Left lung (tissue), 10 donors: Measurements from ENCODE around the gene STK11. TPM values are rescaled to one million over a fixed set of nuclear protein-coding genes. Genes with fewer than 3 reads are reported as not detected.

Experiments used
- ATAC-seq: fragments of 200-7000 bp; cut with Tn5 transposase; one replicate; pipeline ENCODE4 v1.9.1; 2020; ENCODE audit warnings: moderate library complexity
- DNase-seq, 4 donors: peaks; one replicate each; pipeline ENCODE4 v3.0.0-alpha.2; 2013 to 2020
- H3K27ac ChIP-seq, 2 donors: fragments of 200-600 bp; sonication (generic) in 1 of 2; one replicate each; pipeline versions ENCODE4 v1.5.0 to v1.8.0; 2020 to 2021
- H3K27me3 ChIP-seq, 2 donors: fragments of 200-600 bp; sonication (generic) in 1 of 2; one replicate each; pipeline versions ENCODE4 v1.5.0 to v1.8.0; 2020 to 2021
- H3K36me3 ChIP-seq, 2 donors: fragments of 200-600 bp; sonication (generic) in 1 of 2; one replicate each; pipeline versions ENCODE4 v1.5.0 to v1.8.0; 2020 to 2021
- H3K4me1 ChIP-seq, 2 donors: fragments of 200-600 bp; one replicate each; pipeline ENCODE4 v1.8.0; 2021
- H3K4me3 ChIP-seq, 2 donors: fragments of 200-600 bp; sonication (generic) in 1 of 2; one replicate each; pipeline versions ENCODE4 v1.5.0 to v1.8.0; 2020 to 2021; ENCODE audit warnings: mild to moderate bottlenecking in 1 of 2
- H3K9me3 ChIP-seq, 2 donors: fragments of 200-600 bp; sonication (generic) in 1 of 2; one replicate each; pipeline versions ENCODE4 v1.5.0 to v1.8.0; 2020 to 2021
- intact Hi-C, 2 donors: fragments of 100-400 bp; cut with DNase I; formaldehyde crosslinking; loops; one replicate each; pipeline versions ENCODE4 v1.11.2 to v1.14.2; 2022
- polyA plus RNA-seq, 6 donors: library from polyadenylated mRNA; unstranded; fragments of 120-200 nt; gene quantifications; one replicate each; pipeline ENCODE4 v1.2.1, GENCODE V29; 2013; ENCODE audit not compliant: insufficient read length in 6 of 6
- total RNA-seq, 2 donors: library from RNA; stranded (reverse); fragmentation: NEBNext Ultra II Directional; extraction: Animal tissue kit (Norgen Biotek cat#: 25700); gene quantifications; one replicate each; pipeline ENCODE4 v1.2.1, GENCODE V29; 2021
- TF ChIP-seq, protein P1 (sequence below), 2 donors: fragments of 200-600 bp; sonication (generic) in 1 of 2; IDR thresholded peaks; one replicate each; pipeline versions ENCODE4 v1.5.0 to v1.8.0; 2021; ENCODE audit warnings: antibody characterized with exemption in 2 of 2
- donor health status: DM: no; HTN: yes; CAD: no.
- donor health status: DM: no; HTN: no; CAD: no.

Gene STK11
- total and polyA plus RNA-seq, 8 donors = 42.6 to 58.4 (median 51.1) TPM

DNA sequence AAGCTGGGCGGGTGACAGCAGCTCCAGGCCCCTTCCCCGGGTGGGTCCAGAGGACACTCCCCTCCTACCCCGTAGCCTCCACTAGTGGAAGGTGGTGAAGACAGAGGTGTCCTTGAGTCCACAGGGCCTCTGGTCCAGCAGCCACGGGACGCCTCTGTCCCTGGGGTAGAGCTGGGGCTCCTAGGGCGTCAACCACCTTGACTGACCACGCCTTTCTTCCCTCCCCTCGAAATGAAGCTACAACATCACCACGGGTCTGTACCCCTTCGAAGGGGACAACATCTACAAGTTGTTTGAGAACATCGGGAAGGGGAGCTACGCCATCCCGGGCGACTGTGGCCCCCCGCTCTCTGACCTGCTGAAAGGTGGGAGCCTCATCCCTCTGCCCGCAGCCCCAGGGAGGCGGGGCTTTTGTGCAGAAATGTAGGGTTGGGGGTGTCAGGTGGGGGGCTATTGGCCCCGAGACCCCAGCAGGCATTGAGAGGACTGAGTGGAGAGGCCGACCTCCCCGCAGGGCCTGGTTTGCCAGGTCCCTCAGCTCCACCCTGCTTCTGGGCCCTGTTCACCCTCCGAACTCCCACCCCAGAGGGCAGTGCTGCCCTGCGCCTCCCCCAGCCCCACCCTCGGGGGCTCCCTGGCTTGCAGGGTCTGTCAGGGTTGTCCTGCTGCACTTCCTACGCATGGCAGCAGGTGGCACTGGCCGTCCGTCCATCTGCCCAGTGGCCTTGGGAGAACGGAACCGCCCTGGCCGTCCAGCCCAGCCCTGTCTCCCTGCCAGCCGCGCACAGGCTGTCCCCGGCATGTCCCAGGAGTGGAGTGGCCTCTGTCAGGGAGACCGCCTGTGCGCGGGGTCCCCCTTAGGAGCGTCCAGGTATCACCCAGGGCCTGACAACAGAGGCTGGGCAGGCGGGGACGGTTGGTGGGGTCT is 15.7 kb downstream of the STK11 start:
- no peaks in the 10 kb centered on the region for H3K27me3 ChIP-seq
- ATAC-seq (peak; percentile 65), DNase-seq (peak in 1 of 4 donors; percentile 65)
- intact Hi-C loops = no loop called here
- H3K9me3 ChIP-seq = no peaks in the 10 kb centered on the region
- peaks cover 0 to 67% of the 10 kb centered on the region in 2 donors for H3K36me3 ChIP-seq
- H3K4me3 ChIP-seq = no peak overlapping the region
- peaks cover 4 to 14% of the 10 kb centered on the region in 2 donors for H3K4me1 ChIP-seq
- no peak overlapping the region for H3K27ac ChIP-seq
- TF ChIP-seq, protein P1, sequence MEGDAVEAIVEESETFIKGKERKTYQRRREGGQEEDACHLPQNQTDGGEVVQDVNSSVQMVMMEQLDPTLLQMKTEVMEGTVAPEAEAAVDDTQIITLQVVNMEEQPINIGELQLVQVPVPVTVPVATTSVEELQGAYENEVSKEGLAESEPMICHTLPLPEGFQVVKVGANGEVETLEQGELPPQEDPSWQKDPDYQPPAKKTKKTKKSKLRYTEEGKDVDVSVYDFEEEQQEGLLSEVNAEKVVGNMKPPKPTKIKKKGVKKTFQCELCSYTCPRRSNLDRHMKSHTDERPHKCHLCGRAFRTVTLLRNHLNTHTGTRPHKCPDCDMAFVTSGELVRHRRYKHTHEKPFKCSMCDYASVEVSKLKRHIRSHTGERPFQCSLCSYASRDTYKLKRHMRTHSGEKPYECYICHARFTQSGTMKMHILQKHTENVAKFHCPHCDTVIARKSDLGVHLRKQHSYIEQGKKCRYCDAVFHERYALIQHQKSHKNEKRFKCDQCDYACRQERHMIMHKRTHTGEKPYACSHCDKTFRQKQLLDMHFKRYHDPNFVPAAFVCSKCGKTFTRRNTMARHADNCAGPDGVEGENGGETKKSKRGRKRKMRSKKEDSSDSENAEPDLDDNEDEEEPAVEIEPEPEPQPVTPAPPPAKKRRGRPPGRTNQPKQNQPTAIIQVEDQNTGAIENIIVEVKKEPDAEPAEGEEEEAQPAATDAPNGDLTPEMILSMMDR (IDR thresholded peaks at IDR 0.05) = peak; percentile 59 to 70

DNA sequence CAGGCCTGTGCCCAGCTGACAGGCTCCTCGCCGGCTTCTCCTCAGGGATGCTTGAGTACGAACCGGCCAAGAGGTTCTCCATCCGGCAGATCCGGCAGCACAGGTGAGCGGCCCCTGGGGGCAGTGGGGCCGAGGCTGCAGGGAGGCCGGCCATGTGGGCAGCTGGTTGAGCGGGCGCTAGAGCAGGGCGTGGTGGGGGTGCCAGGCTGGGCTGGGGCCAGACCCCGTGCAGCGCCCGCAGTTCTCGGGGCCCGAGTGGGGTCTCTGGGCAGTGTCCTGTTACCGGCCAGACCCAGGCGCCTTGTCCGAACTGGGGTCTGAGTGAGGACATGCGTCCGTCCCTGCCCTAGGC is 16.3 kb downstream of the STK11 start:
- Histone ChIP-seq H3K4me1 (peaks cover 4 to 10% of the 10 kb centered on the region in 2 donors), H3K9me3 (no peaks in the 10 kb centered on the region), H3K27me3 (no peaks in the 10 kb centered on the region), H3K4me3 (no peak overlapping the region), H3K27ac (no peak overlapping the region), H3K36me3 (peaks cover 0 to 73% of the 10 kb centered on the region in 2 donors)
- TF ChIP-seq, protein P1 (IDR thresholded peaks at IDR 0.05) = no peak
- ATAC-seq (no peak), DNase-seq (no peak)
- intact Hi-C loops = no loop called here

DNA sequence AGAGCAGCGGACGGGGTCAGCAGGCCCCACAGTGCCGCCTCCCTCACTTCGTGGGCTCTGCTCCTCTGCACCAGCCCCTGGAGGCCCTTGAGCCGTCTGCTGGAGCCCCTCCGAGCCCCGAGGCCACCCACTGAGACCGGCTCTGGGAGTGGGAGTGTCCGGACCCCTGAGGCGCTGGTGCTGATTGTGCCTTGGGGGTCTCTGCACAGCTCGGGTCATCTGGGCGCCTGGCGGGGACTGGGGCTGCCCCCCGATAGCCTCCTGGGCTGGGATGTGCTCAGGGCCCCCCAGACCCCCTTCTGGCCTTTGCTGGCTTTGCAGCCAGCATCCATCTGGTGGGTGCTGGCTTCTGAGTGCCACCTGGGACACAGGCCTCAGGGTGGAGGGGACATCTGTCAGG is 16.8 kb downstream of the STK11 start:
- TF ChIP-seq, protein P1 (IDR thresholded peaks at IDR 0.05) = no peak
- H3K27me3 ChIP-seq = no peaks in the 10 kb centered on the region
- intact Hi-C loops = no loop called here
- H3K36me3 ChIP-seq = peaks cover 0 to 78% of the 10 kb centered on the region in 2 donors
- H3K4me3 ChIP-seq = no peak overlapping the region
- DNase-seq = no peak
- ATAC-seq = no peak
- peaks cover 3 to 10% of the 10 kb centered on the region in 2 donors for H3K4me1 ChIP-seq
- no peak overlapping the region for H3K27ac ChIP-seq
- H3K9me3 ChIP-seq = no peaks in the 10 kb centered on the region

DNA sequence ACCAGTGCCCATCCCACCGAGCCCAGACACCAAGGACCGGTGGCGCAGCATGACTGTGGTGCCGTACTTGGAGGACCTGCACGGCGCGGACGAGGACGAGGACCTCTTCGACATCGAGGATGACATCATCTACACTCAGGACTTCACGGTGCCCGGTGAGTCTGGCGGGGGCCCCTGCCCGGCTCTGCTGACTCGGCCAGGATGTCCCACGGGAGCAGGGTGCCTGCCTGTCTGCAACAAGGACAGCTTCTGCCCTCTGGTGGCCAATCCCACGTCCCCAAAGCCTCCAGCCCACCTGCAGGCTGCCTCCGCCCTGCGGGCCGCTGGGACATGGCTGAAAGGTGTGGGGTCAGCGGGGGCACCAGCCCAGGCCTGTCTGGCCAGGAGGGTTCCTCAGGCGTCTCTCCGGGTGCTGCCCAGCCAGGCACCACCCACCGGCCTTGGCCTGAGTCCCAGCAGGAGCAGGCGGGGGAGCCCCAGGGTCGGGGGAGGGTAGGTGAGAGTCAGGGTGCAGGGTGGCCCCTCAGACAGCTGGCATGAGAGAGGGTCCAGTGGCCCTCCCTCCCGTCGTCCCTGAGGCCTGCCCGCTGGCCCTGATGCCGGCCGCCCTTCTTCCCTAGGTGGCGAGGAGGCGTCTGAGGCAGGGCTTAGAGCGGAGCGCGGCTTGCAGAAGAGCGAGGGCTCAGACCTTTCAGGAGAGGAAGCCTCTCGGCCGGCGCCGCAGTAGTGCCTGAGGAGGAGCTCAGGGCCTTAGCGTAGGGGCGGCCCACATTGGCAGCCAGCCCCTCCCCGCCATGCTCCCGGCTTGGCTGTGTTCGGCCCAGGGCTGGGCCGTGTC is 17.7 kb downstream of the STK11 start:
- peak; percentile 3 for ATAC-seq
- H3K36me3 ChIP-seq = peaks cover 0 to 87% of the 10 kb centered on the region in 2 donors
- no peak overlapping the region for H3K27ac ChIP-seq
- no peaks in the 10 kb centered on the region for H3K27me3 ChIP-seq
- no peaks in the 10 kb centered on the region for H3K9me3 ChIP-seq
- no peak overlapping the region for H3K4me3 ChIP-seq
- intact Hi-C loops = no loop called here
- TF ChIP-seq, protein P1 (IDR thresholded peaks at IDR 0.05) = peak in 1 of 2 donors; percentile 33
- no peak for DNase-seq
- H3K4me1 ChIP-seq = peaks cover 0 to 6% of the 10 kb centered on the region in 2 donors
